ENCODE measurements around the gene MYRIP. TPM values are rescaled to one million over a fixed set of nuclear protein-coding genes. Genes with fewer than 3 reads are reported as not detected.

The MYRIP gene
- polyA plus RNA-seq, 1 of the 3 experiments (the other 2 are of a cell fraction) = 1.2 TPM

DNA sequence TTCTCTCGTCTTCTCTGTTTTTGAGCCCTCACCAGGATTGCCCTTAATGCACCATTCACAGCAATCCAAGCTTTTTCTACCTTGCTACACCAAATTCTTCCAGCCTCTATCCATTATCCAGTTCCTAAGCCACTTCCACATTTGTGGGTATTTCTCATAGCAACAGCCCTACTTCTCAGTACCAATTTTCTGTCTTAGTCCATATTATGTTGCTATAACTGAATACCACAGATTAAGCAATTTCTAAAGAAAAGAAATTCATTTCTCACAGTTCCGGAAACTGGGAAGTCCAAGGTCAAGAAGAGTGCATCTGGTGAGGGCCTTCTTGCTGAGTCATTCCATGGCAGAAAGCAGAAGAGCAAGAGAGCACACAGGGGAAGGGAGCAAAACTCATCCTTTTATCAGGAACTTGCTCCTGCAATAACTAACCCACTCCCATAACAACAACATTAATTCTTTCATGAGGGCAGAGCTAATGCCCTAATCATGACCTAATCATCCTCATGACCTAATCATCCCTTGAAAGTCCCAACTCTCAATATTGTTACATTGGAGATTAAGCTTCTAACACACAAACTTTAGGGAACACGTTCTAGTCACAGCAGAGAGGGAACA, 490.4 kb downstream of the MYRIP start:
- no peaks in the 10 kb centered on the region for H3K36me3 ChIP-seq (replicated peaks in 1 of 2; ENCODE audit: control insufficient read depth in 1 of 2, insufficient read depth in 2 of 2, low read length in 1 of 2)
- no peak for DNase-seq
- no peaks in the 10 kb centered on the region for H3F3A ChIP-seq (replicated peaks; ENCODE audit: insufficient read depth)
- H3K4me1 ChIP-seq (ENCODE audit: control insufficient read depth in 1 of 2, insufficient read depth in 2 of 2, low read depth in 1 of 2, low read length in 1 of 2) = no peaks in the 10 kb centered on the region; a peak in 1 of 4 replicates
- H4K20me1 ChIP-seq (ENCODE audit: insufficient read depth) = no peaks in the 10 kb centered on the region
- H3K27ac ChIP-seq (ENCODE audit: low read depth in 2 of 2, low read length in 1 of 2) = peak overlapping the region; percentile 61 to 72
- WGBS (ENCODE audit: low lambda C conversion rate) = 56% methylated on average over 3 of the region's 3 CpGs
- H3K9ac ChIP-seq = no peak overlapping the region
- H2AFZ ChIP-seq (ENCODE audit: low read depth) = peak overlapping the region; percentile 63; the same call in 1 of the 2 replicates
- H3K4me3 ChIP-seq (ENCODE audit: low read depth in 2 of 2, low read length in 1 of 2) = no peak overlapping the region
- no peaks in the 10 kb centered on the region for H3K27me3 ChIP-seq (ENCODE audit: insufficient read depth)
- no peaks in the 10 kb centered on the region for H3K9me3 ChIP-seq
- H3K79me2 ChIP-seq (ENCODE audit: insufficient read depth) = no peaks in the 10 kb centered on the region
- H3K9me2 ChIP-seq = no peaks in the 10 kb centered on the region
- ChIA-PET POLR2A (no interaction called here), CTCF (interaction anchor here (2.4 kb wide), 1 partner anchor 9 kb away, joined by 11 read pairs; the partner anchor contains the start of gene EIF1B)
- H3K4me2 ChIP-seq = peak overlapping the region; percentile 3; the same call in 1 of the 2 replicates
- no peak for TF ChIP-seq RAD21 (IDR thresholded peaks at IDR 0.05; ENCODE audit: low read length)
- no peak for TF ChIP-seq CTCF (IDR thresholded peaks at IDR 0.05)
- TF ChIP-seq FOXJ3 (CRISPR knock-in tag; IDR thresholded peaks at IDR 0.05) = no peak
- TF ChIP-seq POLR2AphosphoS5 (IDR thresholded peaks at IDR 0.05; ENCODE audit: low read depth, low read length) = no peak
- TF ChIP-seq RXRA (IDR thresholded peaks at IDR 0.05; ENCODE audit: borderline replicate concordance, low read depth) = peak; percentile 73
- no peak for TF ChIP-seq GABPA (IDR thresholded peaks at IDR 0.05; ENCODE audit: low read depth)
- no peak for TF ChIP-seq GATA2 (CRISPR knock-in tag; IDR thresholded peaks at IDR 0.05)
- TF ChIP-seq RCOR1 (IDR thresholded peaks at IDR 0.05; ENCODE audit: low read length) = no peak
- no peak for TF ChIP-seq ZBTB33 (IDR thresholded peaks at IDR 0.05; ENCODE audit: borderline replicate concordance, low read depth)
- TF ChIP-seq YY1 (IDR thresholded peaks at IDR 0.05; ENCODE audit: low read depth) = no peak
- no peak for TF ChIP-seq MAX (IDR thresholded peaks at IDR 0.05; ENCODE audit: low read depth)
- TF ChIP-seq USF2 (IDR thresholded peaks at IDR 0.05; ENCODE audit: borderline replicate concordance, low read depth, low read length) = no peak
- no peak for TF ChIP-seq ELF1 (IDR thresholded peaks at IDR 0.05)
- no peak for TF ChIP-seq IRF3 (IDR thresholded peaks at IDR 0.05; ENCODE audit: low read depth, low read length)
- peak; percentile 42; the same call in 1 of the 2 replicates for TF ChIP-seq TAF1 (IDR thresholded peaks at IDR 0.05; ENCODE audit: borderline replicate concordance, low read depth, low read length)
- peak in 1 of 2 experiments; percentile 29; a peak in 1 of 4 replicates for TF ChIP-seq EP300 (IDR thresholded peaks at IDR 0.05; ENCODE audit: borderline replicate concordance in 1 of 2, low read depth in 1 of 2, low read length in 1 of 2)
- TF ChIP-seq EZH2phosphoT487 (IDR thresholded peaks at IDR 0.05; ENCODE audit: borderline replicate concordance, low read depth) = no peak
- no peak for TF ChIP-seq NFIC (IDR thresholded peaks at IDR 0.05; ENCODE audit: borderline replicate concordance)
- no peak for TF ChIP-seq RFX5 (IDR thresholded peaks at IDR 0.05; ENCODE audit: low read length)
- TF ChIP-seq CHD2 (IDR thresholded peaks at IDR 0.05; ENCODE audit: low read length, partially characterized antibody) = no peak
- peak; percentile 15; the same call in 1 of the 2 replicates for TF ChIP-seq JUND (IDR thresholded peaks at IDR 0.05)
- TF ChIP-seq, protein P1, sequence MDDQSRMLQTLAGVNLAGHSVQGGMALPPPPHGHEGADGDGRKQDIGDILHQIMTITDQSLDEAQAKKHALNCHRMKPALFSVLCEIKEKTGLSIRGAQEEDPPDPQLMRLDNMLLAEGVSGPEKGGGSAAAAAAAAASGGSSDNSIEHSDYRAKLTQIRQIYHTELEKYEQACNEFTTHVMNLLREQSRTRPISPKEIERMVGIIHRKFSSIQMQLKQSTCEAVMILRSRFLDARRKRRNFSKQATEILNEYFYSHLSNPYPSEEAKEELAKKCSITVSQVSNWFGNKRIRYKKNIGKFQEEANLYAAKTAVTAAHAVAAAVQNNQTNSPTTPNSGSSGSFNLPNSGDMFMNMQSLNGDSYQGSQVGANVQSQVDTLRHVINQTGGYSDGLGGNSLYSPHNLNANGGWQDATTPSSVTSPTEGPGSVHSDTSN (IDR thresholded peaks at IDR 0.05) = no peak
- TF ChIP-seq NRF1 (IDR thresholded peaks at IDR 0.05; ENCODE audit: low read depth, low read length) = no peak
- peak; percentile 46 for TF ChIP-seq FOSL2 (IDR thresholded peaks at IDR 0.05; ENCODE audit: borderline replicate concordance, low read depth)
- no peak for TF ChIP-seq MEF2A (IDR thresholded peaks at IDR 0.05; ENCODE audit: borderline replicate concordance, low read depth)
- no peak for TF ChIP-seq MXI1 (IDR thresholded peaks at IDR 0.05; ENCODE audit: low read depth, low read length)
- TF ChIP-seq USF1 (IDR thresholded peaks at IDR 0.05; ENCODE audit: borderline replicate concordance, low read depth) = no peak

Data from SK-N-SH (cell line).